ENCODE results near the gene TRIM66.

DNA sequence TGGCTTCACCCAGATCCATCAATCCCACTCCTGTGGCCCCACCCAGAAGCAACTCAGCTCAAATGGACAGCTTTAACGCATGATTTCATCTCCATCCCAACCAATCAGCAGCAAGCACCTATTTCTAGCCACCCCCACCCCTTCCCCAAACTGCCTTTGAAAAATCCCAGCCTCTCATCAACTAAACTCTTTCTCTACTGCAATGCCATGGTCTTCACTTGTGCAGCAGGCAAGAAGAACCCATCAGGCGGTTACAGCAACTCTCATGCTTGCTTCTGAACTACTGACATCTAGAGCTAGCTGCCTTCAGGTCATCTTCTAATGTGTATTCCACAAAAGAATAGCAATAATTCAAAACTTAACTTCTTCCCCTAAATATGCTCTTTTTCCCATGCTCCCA lies 46.3 kb downstream of the TRIM66 start:
- no peak for TF ChIP-seq YY1 (IDR thresholded peaks at IDR 0.05; ENCODE audit: insufficient read depth, insufficient read length)
- no peak for TF ChIP-seq SUZ12 (IDR thresholded peaks at IDR 0.05; ENCODE audit: extremely low read depth, insufficient read depth, insufficient read length)
